LNCAP (cell line): ENCODE data around the gene SORBS1.

Source experiments
- CTCF ChIP-seq: fragments of 450-650 bp; IDR thresholded peaks from 2 replicates; pipeline ENCODE4 v1.5.1; 2017; ENCODE audit warnings: mild to moderate bottlenecking

SORBS1 gene

GRCh38 chr10:95329296-95329695 lies 231.9 kb downstream of the SORBS1 start:
- TF ChIP-seq CTCF: no peak

GRCh38 chr10:95328013-95328412 lies 233.2 kb downstream of the SORBS1 start:
- no peak for TF ChIP-seq CTCF

- TF ChIP-seq CTCF: no peak
Observed at GRCh38 chr10:95327367-95327766, 233.8 kb downstream of the SORBS1 start.

GRCh38 chr10:95326396-95326795 lies 234.8 kb downstream of the SORBS1 start:
- TF ChIP-seq CTCF: no peak

GRCh38 chr10:95325863-95326262 lies 235.3 kb downstream of the SORBS1 start:
- TF ChIP-seq CTCF: no peak

GRCh38 chr10:95324436-95325268 lies 236.5 kb downstream of the SORBS1 start:
- TF ChIP-seq CTCF: no peak

- TF ChIP-seq CTCF: no peak
Observed at GRCh38 chr10:95321554-95322301, 239.4 kb downstream of the SORBS1 start.
